Epithelial cell of esophagus (primary cell): ENCODE results near the gene CFAP77.

Source experiments
- DNase-seq: peaks from one replicate; pipeline ENCODE4 v3.0.0; 2010; ENCODE audit warnings: low read depth
- H3K4me3 ChIP-seq: 2 replicates; pipeline ENCODE4 v1.5.1; 2011; ENCODE audit warnings: mild to moderate bottlenecking, low read length, control low read depth
- CTCF ChIP-seq: IDR thresholded peaks from 2 replicates; pipeline ENCODE4 v1.5.1; 2011; ENCODE audit warnings: low read depth, mild to moderate bottlenecking, low read length, control low read depth, inconsistent platforms; ENCODE audit not compliant: insufficient read depth; ENCODE audit errors: missing control alignments

Gene CFAP77

GRCh38 chr9:132486706-132487350 is 76.8 kb downstream of the CFAP77 start:
- no peak for DNase-seq
- H3K4me3 ChIP-seq = no peak overlapping the region
- no peak for TF ChIP-seq CTCF

GRCh38 chr9:132487351-132487791 is 77.4 kb downstream of the CFAP77 start:
- DNase-seq = no peak
- no peak overlapping the region for H3K4me3 ChIP-seq
- no peak for TF ChIP-seq CTCF

- no peak for TF ChIP-seq CTCF
- no peak for DNase-seq
Observed at GRCh38 chr9:132487980-132488535, 78.0 kb downstream of the CFAP77 start.

GRCh38 chr9:132488626-132489025 is 78.6 kb downstream of the CFAP77 start:
- no peak for TF ChIP-seq CTCF
- no peak for DNase-seq
- no peak overlapping the region for H3K4me3 ChIP-seq

More at GRCh38 chr9:132487980-132488535, 78.0 kb downstream of the CFAP77 start:
- H3K4me3 ChIP-seq = no peak overlapping the region

- DNase-seq = no peak
- no peak overlapping the region for H3K4me3 ChIP-seq
- TF ChIP-seq CTCF = no peak
Observed at GRCh38 chr9:132489536-132489935, 79.5 kb downstream of the CFAP77 start.

GRCh38 chr9:132494857-132495256 is 84.8 kb downstream of the CFAP77 start:
- no peak for DNase-seq
- no peak for TF ChIP-seq CTCF
- H3K4me3 ChIP-seq = no peak overlapping the region

- TF ChIP-seq CTCF = no peak
Observed at GRCh38 chr9:132497731-132498130, 87.7 kb downstream of the CFAP77 start.

More at GRCh38 chr9:132497731-132498130, 87.7 kb downstream of the CFAP77 start:
- no peak for DNase-seq
- H3K4me3 ChIP-seq = no peak overlapping the region
